Fibroblast of mammary gland (primary cell): ENCODE data around the gene DHDDS.

ENCODE experiments used
- DNase-seq: peaks from one replicate; pipeline ENCODE4 v3.0.0-alpha.2; 2010; ENCODE audit warnings: low read depth
- H3K4me3 ChIP-seq: 2 replicates; pipeline ENCODE4 v1.5.1; 2011; ENCODE audit warnings: low read depth, mild to moderate bottlenecking, low read length, moderate library complexity; ENCODE audit not compliant: control insufficient read depth
- CTCF ChIP-seq: conservative IDR thresholded peaks from 2 replicates; pipeline ENCODE4 v1.5.1; 2011; ENCODE audit warnings: low read depth, low read length, inconsistent platforms; ENCODE audit not compliant: control insufficient read depth, insufficient read depth

DHDDS gene

GRCh38 chr1:26449868-26450267 is 17.7 kb downstream of the DHDDS start:
- DNase-seq, result no peak
- no peak for TF ChIP-seq CTCF
- H3K4me3 ChIP-seq, result no peak overlapping the region

- TF ChIP-seq CTCF, result no peak
- DNase-seq, result no peak
- no peak overlapping the region for H3K4me3 ChIP-seq
These were observed 18.8 kb downstream of the DHDDS start for GRCh38 chr1:26450908-26451307.

- DNase-seq, result no peak
- no peak for TF ChIP-seq CTCF
- no peak overlapping the region for H3K4me3 ChIP-seq
These were observed 20.5 kb downstream of the DHDDS start for GRCh38 chr1:26452459-26453183.

- no peak for DNase-seq
- H3K4me3 ChIP-seq, result no peak overlapping the region
- no peak for TF ChIP-seq CTCF
These were observed 27.0 kb downstream of the DHDDS start for GRCh38 chr1:26459148-26459547.

GRCh38 chr1:26459573-26460031 is 27.5 kb downstream of the DHDDS start:
- H3K4me3 ChIP-seq, result no peak overlapping the region
- no peak for TF ChIP-seq CTCF
- no peak for DNase-seq

GRCh38 chr1:26468911-26469310 is 36.8 kb downstream of the DHDDS start:
- no peak overlapping the region for H3K4me3 ChIP-seq
- no peak for TF ChIP-seq CTCF
- no peak for DNase-seq

GRCh38 chr1:26469558-26469957 is 37.4 kb downstream of the DHDDS start:
- TF ChIP-seq CTCF, result no peak
- DNase-seq, result no peak
- H3K4me3 ChIP-seq, result no peak overlapping the region
